ENCODE measurements around the gene NT5C1B.

- TF ChIP-seq CTCF (IDR thresholded peaks at IDR 0.05) (no peak), POLR2A (IDR thresholded peaks at IDR 0.05) (no peak), EP300 (IDR thresholded peaks at IDR 0.05) (no peak)
Measured at GRCh38 chr2:18527822-18528221, 61.5 kb downstream of the NT5C1B start.

Data from ovary (tissue), 3 donors.